NCI-H1105 treated with DMSO at 0.1 percent for 48 hours (cell line): Measurements from ENCODE around the gene ADAMTS17.
"Not testable (repeated sequence)": the region's sequence is repeated elsewhere in the genome, so short reads cannot be mapped to it uniquely, and the experiment has no call there.

Experiments
- DNase-seq: peaks from one replicate; lab custom pipeline; 2025; lab: John Stamatoyannopoulos, UW

The ADAMTS17 gene

GRCh38 chr15:100108846-100109245 is 232.9 kb downstream of the ADAMTS17 start:
- DNase-seq, result no peak

DNA sequence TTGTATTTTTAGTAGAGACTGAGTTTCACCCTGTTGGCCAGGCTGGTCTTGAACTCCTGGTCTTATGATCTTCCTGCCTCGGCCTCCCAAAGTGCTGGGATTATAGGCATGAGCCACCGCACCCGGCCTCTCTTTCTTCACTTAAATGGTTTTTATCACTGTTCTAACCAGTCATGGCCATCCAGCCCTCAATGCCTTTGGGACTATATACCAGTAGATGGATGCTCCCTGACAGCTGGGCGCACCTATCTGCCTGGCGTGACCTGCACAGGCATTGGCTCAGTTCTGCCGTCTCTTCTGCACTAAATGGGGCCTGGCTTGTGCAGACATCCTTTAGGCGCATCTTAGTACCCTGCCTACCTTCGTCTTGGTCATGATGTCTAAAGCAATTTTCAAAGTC is 233.4 kb downstream of the ADAMTS17 start:
- no peak for DNase-seq

GRCh38 chr15:100107606-100108225 is 234.1 kb downstream of the ADAMTS17 start:
- no peak for DNase-seq

- DNase-seq, result no peak
Observed at GRCh38 chr15:100107151-100107550, 234.6 kb downstream of the ADAMTS17 start.

GRCh38 chr15:100106732-100107131 is 235.0 kb downstream of the ADAMTS17 start:
- DNase-seq, result no peak

- no peak for DNase-seq
Observed at GRCh38 chr15:100105101-100105500, 236.7 kb downstream of the ADAMTS17 start.

GRCh38 chr15:100104245-100104644 is 237.5 kb downstream of the ADAMTS17 start:
- DNase-seq, result no peak

DNA sequence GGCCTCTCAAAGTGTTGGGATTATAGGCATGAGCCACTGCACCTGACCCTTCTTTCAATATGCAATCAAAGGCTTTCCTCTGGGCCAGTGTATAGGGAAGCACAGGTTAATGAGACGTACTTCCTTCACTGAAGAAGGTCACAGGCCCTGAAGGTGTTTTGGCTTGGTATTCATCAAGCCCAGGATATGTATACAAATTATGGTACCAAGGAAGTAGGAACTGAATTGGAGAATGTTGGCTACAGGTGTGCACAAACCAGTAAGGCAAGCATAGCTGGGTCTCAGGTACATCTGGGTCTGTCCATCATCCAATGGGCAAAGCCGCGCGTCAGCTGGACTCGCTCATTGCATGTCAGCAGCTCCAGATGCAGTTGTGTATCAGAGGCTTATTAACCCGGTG is 237.9 kb downstream of the ADAMTS17 start:
- no peak for DNase-seq

GRCh38 chr15:100101426-100102089 is 240.2 kb downstream of the ADAMTS17 start:
- DNase-seq, result no peak

DNA sequence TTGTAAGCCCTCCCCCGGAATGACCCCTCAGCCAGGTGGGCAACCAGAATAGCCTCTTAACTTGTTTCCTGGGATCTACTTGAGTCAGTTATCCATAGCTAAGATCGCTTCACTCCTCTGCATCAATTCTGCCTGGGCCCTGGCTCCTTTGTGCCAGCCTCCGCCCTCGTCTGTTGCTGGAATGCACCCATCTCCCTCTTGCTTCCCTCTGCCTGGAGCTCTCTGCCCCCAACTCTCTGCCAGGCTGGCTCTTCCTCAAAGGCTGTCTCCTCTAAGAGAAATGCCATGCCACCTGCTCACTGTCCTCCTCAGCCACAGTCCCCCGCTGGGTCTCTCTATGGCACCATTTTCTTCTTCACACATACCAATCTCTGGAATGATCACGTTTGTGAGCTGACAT is 240.8 kb downstream of the ADAMTS17 start:
- DNase-seq, result no peak

- DNase-seq, result no peak
Observed at GRCh38 chr15:100099976-100100375, 241.8 kb downstream of the ADAMTS17 start.

- DNase-seq, result no peak
Observed at GRCh38 chr15:100098705-100099104, 243.1 kb downstream of the ADAMTS17 start.

- DNase-seq, result no peak
Observed at GRCh38 chr15:100097342-100098127, 244.2 kb downstream of the ADAMTS17 start.

- DNase-seq, result no peak
Observed at GRCh38 chr15:100096700-100097099, 245.1 kb downstream of the ADAMTS17 start.

DNA sequence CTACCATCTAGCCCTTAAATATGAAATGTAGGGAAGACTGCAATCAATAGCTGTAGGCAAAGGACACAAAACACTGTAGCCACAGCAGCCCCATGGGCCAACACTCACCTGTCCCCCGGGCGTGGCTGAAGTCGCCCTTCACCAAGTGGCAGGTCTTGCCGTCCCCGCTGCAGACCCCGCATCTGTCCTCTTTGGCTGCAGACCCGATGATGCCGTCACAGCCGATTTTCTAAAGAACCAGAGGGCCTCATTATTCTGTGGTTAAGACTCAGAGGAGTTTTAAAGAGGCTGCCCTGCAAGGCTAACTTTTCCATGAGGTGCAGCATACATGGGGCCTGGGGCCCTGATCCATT is 245.6 kb downstream of the ADAMTS17 start:
- no peak for DNase-seq

- no peak for DNase-seq
Observed at GRCh38 chr15:100095541-100096247, 246.1 kb downstream of the ADAMTS17 start.

DNA sequence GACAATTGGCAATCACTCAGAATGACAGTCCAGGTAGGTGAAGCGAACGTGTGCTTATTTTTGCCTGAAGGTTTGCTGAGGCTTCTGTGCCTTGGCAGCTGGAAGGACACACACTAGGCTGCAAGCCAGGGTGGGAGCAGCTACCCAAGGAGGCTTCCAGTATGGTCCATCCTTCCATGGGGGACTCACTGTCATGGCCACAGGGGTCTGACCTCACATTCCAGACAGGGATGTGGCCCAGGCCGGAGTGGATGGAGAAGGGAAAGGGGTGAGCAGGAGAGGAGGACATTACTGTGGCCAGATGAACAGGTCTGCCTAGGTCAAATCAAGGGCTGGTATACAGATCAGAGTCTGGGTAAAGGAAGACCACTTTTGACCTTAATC is 247.7 kb downstream of the ADAMTS17 start:
- DNase-seq, result no peak

GRCh38 chr15:100093211-100094126 is 248.3 kb downstream of the ADAMTS17 start:
- DNase-seq, result no peak

DNA sequence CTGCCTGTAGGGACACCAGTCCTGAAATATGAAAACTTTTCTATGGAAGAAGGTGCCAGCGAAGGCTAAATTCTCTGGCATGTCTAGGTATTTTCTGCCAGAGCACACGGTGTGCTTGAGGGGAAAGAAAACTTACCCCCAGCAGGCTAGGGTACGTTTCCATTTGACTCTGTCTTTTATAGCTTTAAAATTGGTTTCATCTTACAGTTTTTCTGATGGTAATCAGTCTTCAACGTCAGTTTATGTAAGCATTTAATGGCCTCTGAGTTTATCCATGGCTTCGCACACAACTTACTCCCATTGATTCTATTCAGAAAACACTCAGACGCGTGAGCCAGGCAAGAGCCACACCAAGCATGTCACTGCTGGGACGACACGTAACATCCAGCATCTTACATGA is 249.7 kb downstream of the ADAMTS17 start:
- no peak for DNase-seq

GRCh38 chr15:100090411-100090810 is 251.4 kb downstream of the ADAMTS17 start:
- DNase-seq, result no peak

- not testable (repeated sequence) for DNase-seq
Observed at GRCh38 chr15:100084042-100084821, 257.5 kb downstream of the ADAMTS17 start.
